GM18909 (cell line): ENCODE measurements around the gene DIDO1.
"Not testable (repeated sequence)": the region's sequence is repeated elsewhere in the genome, so short reads cannot be mapped to it uniquely, and the experiment has no call there.

ENCODE experiments used
- ATAC-seq: cut with Tn5 transposase; IDR thresholded peaks from one replicate; pipeline ENCODE4 v1.9.1; 2021; ENCODE audit warnings: mild to moderate bottlenecking; ENCODE audit not compliant: unreplicated experiment, poor library complexity

Gene DIDO1

GRCh38 chr20:62962891-62963613 lies 36.7 kb upstream of the DIDO1 start:
- ATAC-seq: no peak

GRCh38 chr20:62962221-62962879 lies 36.0 kb upstream of the DIDO1 start:
- no peak for ATAC-seq

GRCh38 chr20:62961799-62962198 lies 35.5 kb upstream of the DIDO1 start:
- ATAC-seq: no peak

- ATAC-seq: no peak
Measured at GRCh38 chr20:62961310-62961783, 35.0 kb upstream of the DIDO1 start.

GRCh38 chr20:62960446-62961309 lies 34.4 kb upstream of the DIDO1 start:
- ATAC-seq: not testable (repeated sequence)

- no peak for ATAC-seq
Measured at GRCh38 chr20:62959998-62960436, 33.7 kb upstream of the DIDO1 start.

GRCh38 chr20:62959101-62959971 lies 33.0 kb upstream of the DIDO1 start:
- ATAC-seq: no peak

- ATAC-seq: no peak
Measured at GRCh38 chr20:62958388-62959100, 32.2 kb upstream of the DIDO1 start.

GRCh38 chr20:62957136-62958117 lies 31.1 kb upstream of the DIDO1 start:
- no peak for ATAC-seq

GRCh38 chr20:62956387-62957135 lies 30.3 kb upstream of the DIDO1 start:
- no peak for ATAC-seq

- no peak for ATAC-seq
Measured at GRCh38 chr20:62955519-62956386, 29.4 kb upstream of the DIDO1 start.

- peak; percentile 72 for ATAC-seq
Measured at GRCh38 chr20:62953839-62954703, 27.8 kb upstream of the DIDO1 start.

- peak; percentile 1 for ATAC-seq
Measured at GRCh38 chr20:62952968-62953838, 26.9 kb upstream of the DIDO1 start.

- peak; percentile 58 for ATAC-seq
Measured at GRCh38 chr20:62952373-62952967, 26.2 kb upstream of the DIDO1 start, which contains the start of gene SLC17A9. SLC17A9 (plus strand) TSS chr20:62952709; CDS start chr20:62952831, 122 bp downstream.
